NCI-H524 (cell line): Measurements from ENCODE around the gene KCTD7.
"Not testable (repeated sequence)": the region's sequence is repeated elsewhere in the genome, so short reads cannot be mapped to it uniquely, and the experiment has no call there.

Experiments used
- DNase-seq, 2 experiments: peaks; one replicate each; lab custom pipeline; 2025; lab: John Stamatoyannopoulos, UW

Gene KCTD7

DNA sequence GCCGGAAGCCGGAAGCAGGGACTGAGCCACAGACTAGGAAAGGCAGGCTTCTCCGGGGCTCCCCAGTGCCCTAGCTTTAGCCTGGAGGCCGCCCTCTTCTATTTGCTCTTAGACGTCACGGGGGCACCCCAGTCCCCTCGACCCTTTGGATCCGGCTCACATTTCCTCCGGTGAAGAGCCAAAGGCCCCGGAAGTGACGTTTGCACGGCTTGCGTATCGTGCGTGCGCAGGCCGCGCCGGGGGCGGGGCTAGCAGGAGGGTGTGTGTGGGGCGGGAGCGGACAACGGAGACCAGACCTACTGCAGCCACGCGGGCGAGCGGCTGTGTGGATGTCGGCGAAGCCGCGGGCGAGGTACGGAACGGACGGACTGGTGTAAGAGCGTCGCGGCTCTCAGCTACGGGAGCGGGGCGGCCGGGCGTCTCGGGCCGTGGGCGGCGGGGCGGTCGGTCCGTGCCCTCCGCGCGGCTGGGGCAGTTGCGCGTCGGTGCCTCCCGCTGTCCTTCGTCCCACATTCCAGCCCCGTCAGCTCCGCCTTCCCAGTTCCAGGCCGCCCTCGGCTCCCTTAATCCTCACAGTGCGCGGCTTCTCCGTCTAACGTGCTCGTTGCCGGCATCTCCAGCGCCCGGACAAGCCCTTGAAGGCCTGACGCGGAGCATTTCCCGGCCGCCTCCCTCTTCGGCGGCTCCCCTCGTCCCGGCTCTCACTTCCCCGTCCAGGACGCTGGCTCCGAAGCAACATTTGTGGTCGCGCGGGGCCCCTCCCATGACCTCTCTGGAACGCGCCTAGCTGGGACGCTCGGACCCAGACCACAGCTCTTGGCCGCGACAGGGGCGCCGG, 25.8 kb downstream of the KCTD7 start:
- DNase-seq: peak; percentile 97 to 98

DNA sequence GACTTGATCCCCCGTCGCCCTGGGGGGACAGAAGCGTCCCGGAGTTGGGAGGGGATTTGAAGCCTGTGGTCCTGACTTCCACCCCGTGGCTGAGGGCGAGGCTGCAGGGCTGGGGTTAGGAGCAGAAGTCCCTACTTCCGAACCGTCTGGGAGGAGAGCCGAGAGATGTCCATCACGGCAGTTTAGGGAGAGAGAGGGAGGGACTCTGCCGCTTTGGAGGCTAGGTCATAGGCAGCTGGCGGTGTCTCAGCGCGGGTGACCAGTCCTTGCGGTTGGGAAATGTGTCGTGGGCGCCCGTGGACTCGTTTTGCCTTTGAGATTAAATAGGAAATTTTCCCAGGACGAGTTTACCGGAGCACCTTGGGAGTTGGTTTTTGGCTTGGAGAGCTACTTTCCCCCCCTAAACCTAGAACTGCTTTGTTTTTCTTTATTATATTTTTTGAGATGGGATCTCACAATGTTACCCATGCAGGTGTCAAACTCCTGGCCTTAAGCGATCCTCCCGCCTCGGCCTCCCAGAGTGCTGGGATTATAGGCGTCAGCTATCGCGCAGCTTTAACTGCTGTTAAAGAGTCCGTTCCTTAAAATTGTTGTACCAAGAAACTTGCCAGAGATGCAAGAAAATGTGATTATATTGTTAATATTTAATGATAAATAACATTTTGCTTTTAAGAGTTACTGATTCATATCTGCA, 26.6 kb downstream of the KCTD7 start:
- peak in 1 of 2 experiments; percentile 26 for DNase-seq

GRCh38 chr7:66655826-66656485, 27.3 kb downstream of the KCTD7 start:
- not testable (repeated sequence) for DNase-seq

GRCh38 chr7:66657798-66658197, 29.1 kb downstream of the KCTD7 start:
- DNase-seq: no peak

GRCh38 chr7:66662646-66663264, 34.1 kb downstream of the KCTD7 start:
- no peak for DNase-seq

GRCh38 chr7:66664590-66665293, 36.1 kb downstream of the KCTD7 start:
- peak; percentile 83 to 91 for DNase-seq

DNA sequence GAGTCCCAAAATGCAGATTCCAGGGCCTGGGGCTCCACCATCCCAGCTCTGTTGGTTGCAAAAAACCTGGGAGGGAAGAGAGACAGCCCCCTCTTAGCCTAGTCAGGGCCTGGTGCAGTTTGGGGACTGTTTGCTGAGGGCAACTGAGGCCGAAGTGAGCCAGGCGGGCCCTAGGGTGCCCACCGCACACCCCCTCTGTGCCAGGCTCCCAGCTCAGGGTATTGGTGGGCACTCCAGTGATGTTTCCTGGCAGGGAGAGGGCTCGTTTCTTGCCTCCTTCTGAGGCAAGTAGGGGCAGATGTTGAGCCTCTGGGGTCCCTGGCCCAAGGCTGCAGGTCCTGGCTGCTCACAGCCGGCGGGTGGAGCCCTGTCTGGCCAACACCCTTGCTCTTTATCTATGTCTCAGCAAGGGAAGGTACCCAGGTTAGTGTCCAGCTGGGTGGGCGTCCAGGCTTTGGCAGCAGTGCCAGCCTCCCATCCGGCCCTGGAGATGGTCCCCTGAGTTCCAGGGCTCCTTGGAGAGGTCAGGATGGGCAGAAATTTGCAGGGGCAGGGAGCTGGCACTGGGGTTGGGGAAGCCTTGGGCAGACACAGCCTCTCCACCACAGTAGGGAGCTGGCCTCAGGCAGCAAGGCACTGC, 37.8 kb downstream of the KCTD7 start:
- no peak for DNase-seq

DNA sequence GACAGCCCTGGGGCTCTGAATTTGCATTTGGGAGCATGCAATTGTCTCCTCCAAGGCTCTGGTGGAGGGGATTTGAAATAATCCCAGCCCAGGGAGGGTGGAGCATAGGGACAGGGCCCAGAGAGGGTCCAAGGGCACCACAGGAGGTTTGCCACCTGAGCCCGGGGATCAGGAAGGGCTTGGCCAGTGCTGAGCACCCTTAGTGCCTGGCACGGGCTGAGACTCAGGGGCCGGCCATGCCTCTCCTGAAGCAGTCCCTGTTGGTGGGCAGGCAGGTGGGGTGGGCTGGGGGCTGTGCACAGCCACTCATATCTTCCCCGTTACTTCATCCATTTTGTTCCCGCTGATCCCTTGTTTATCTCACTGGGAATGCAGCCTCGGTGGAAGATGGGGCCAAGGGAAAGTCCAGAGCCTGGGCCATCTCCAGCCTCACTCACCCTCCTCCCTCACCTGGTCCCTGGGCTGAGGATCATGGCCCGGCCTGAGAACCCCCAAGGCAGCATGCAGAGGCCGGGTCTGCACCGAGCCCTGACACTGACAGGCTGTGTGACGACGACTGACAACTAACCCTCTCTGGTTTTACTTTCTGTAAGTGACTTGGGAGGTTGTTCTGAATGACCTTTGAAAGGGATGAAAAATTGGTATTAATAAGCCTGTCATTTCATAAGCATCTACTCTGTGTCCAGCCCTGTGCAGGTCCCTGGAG, 38.5 kb downstream of the KCTD7 start:
- no peak for DNase-seq

GRCh38 chr7:66668112-66668511, 39.4 kb downstream of the KCTD7 start:
- no peak for DNase-seq

GRCh38 chr7:66668677-66669076, 40.0 kb downstream of the KCTD7 start:
- DNase-seq: no peak

GRCh38 chr7:66669088-66669487, 40.4 kb downstream of the KCTD7 start:
- DNase-seq: no peak

- DNase-seq: no peak
Measured at GRCh38 chr7:66669496-66669895, 40.8 kb downstream of the KCTD7 start.

DNA sequence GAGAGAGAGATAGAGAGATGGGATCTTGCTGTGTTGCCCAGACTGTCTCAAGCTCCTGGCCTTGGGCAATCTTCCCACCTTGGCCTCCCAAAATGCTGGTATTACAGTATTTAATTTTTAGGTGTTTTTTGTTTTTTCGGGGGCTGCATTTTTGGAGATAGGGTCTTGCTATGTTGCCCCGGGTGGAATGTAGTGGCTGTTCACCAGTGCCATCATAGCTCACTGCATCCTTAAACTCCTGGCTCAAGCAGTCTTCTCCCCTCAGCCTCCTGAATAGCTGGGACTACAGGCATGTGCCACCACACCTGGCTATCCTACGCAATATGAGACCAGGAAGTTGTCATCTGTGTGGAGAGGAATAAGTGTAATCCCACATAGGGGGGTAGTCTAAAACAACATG, 42.4 kb downstream of the KCTD7 start:
- no peak for DNase-seq

DNA sequence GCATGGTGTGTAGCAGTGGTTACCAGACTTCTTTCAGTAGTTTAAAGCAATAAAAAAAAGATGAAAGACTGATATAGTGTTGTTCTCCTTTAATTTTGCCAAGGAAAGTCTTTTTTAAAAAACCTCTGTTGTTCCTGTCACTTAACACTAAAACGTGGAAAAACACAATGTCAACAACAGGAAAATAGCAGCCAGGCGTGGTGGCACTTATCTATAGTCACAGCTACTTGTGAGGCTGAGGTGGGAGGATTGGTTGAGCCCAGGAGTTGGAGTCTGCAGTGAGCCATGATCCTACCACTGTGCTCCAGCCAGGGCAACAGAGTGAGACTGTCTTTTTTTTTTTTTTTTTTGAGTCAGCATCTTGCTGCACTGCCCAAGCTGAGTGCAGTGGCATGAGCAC, 42.8 kb downstream of the KCTD7 start:
- DNase-seq: not testable (repeated sequence)

GRCh38 chr7:66672432-66673123, 43.9 kb downstream of the KCTD7 start:
- DNase-seq: not testable (repeated sequence)

GRCh38 chr7:66673124-66673640, 44.5 kb downstream of the KCTD7 start:
- DNase-seq: not testable (repeated sequence)

DNA sequence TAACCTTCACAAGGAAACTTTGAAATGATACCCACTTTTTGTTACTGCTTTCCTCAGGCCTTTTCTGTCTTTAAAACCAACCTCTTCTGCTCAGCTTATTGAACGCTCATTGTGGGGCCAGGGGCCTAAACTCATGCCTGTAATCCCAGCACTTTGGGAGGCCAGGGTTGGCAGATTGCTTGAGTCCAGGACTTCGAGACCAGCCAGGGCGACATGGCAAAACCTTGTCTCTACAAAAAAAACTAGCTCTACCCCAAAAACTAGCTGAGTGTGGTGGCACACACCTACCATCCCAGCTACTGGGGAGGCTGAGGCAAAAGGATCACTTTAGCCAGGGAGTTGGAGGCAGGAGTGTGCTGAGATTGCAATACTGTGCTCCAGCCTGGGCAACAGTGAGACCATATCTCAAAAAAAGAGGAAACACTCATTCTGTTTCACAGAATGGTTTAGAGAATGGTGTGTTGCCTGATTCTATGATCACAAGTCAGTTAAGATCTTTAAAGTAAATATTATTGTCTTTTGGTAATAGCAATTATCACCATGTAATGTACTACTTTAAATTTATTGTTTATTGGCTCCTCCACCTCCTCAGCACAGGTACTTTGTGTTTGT, 51.1 kb downstream of the KCTD7 start:
- DNase-seq: no peak

DNA sequence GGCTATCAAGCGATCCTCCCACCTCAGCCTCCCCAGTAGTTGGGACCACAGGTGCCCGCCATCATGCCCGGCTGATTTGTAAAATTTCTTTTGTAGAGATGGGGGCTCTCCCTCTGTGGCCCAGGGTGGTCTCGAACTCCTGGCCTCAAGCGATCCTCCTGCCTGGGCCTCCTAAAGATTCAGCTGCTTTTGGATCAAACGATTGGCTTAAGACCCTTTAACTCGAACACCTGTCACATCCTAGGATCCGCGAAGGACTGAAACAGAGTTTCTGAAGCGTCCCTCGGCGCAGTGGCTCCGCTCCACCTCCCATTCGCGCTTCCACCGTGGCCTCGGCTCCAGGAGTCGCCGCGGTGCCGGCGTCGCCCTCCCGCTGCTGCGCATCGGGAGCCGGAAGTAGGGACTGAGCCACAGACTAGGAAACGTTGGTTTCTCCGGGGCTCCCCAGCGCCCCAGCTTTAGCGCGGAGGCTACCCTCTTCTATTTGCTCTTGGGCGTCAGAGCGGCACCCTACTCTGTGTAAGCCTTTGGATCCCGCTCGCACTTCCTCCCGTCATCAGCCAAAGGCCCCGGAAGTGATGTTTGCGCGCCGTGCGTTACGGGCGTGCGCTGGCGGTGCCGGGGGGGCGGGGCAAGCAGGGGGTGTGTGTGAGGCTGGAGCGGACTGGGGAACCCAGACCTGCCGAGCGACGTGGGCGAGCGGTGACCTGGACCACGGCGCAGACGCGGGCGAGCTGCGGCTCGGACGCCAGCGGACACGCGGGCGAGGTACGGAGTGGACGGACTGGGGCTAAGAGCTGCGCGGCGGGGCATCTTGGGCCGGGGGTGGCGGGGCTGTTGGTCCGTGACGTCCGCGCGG, 53.0 kb downstream of the KCTD7 start:
- peak; percentile 70 to 86 for DNase-seq
